HAP-1 (cell line): ENCODE results near the gene FOXK1.
A peak's percentile ranks its signal among the peaks of the same experiment; 100 is the strongest.

Experiments used
- DNase-seq, 2 experiments: peaks; one replicate each; pipeline ENCODE4 v3.0.0-alpha.2; 2016 to 2020; ENCODE audit warnings: low spot score in 2 of 2
- H3K27me3 ChIP-seq: fragments of 250-450 bp; sonication (Bioruptor Pico); 2 replicates; pipeline ENCODE4 v1.5.1; 2020; ENCODE audit warnings: low read depth, mild to moderate bottlenecking, moderate library complexity
- H3K36me3 ChIP-seq: fragments of 250-450 bp; sonication (Bioruptor Pico); replicated peaks from 2 replicates; pipeline ENCODE4 v1.5.1; 2020; ENCODE audit warnings: mild to moderate bottlenecking
- H3K4me1 ChIP-seq: fragments of 250-450 bp; sonication (Bioruptor Pico); 2 replicates; pipeline ENCODE4 v1.5.1; 2020; ENCODE audit warnings: mild to moderate bottlenecking
- H3K4me3 ChIP-seq: fragments of 250-450 bp; sonication (Bioruptor Pico); 2 replicates; pipeline ENCODE4 v1.5.1; 2020; ENCODE audit warnings: mild to moderate bottlenecking, moderate library complexity
- H3K9me3 ChIP-seq: fragments of 250-450 bp; sonication (Bioruptor Pico); 2 replicates; pipeline ENCODE4 v1.5.1; 2020; ENCODE audit warnings: mild to moderate bottlenecking, moderate library complexity
- in situ Hi-C: fragments of 300-500 bp; cut with MboI; formaldehyde crosslinking; loops from 3 replicates; pipeline ENCODE4 v1.14.3; 2020; ENCODE audit warnings: low sequenced_read_pairs, inconsistent platforms, mixed read lengths

The FOXK1 gene

GRCh38 chr7:4725850-4726450, 43.9 kb downstream of the FOXK1 start:
- H3K4me1 ChIP-seq: no peaks in the 10 kb centered on the region
- in situ Hi-C loops: no loop called here
- no peaks in the 10 kb centered on the region for H3K27me3 ChIP-seq
- H3K36me3 ChIP-seq: peaks cover 5% of the 10 kb centered on the region; the same call in 1 of the 2 replicates
- no peak overlapping the region for H3K4me3 ChIP-seq
- DNase-seq: no peak
- H3K9me3 ChIP-seq: no peaks in the 10 kb centered on the region

GRCh38 chr7:4726566-4726965, 44.5 kb downstream of the FOXK1 start:
- Histone ChIP-seq H3K4me3 (no peak overlapping the region), H3K27me3 (no peaks in the 10 kb centered on the region), H3K9me3 (no peaks in the 10 kb centered on the region), H3K4me1 (no peaks in the 10 kb centered on the region), H3K36me3 (peaks cover 5% of the 10 kb centered on the region; the same call in 1 of the 2 replicates)
- no peak for DNase-seq
- in situ Hi-C loops: no loop called here

GRCh38 chr7:4727914-4728705, 46.0 kb downstream of the FOXK1 start:
- H3K36me3 ChIP-seq: no peaks in the 10 kb centered on the region
- H3K4me1 ChIP-seq: no peaks in the 10 kb centered on the region
- no peak for DNase-seq
- H3K9me3 ChIP-seq: no peaks in the 10 kb centered on the region
- H3K27me3 ChIP-seq: no peaks in the 10 kb centered on the region
- H3K4me3 ChIP-seq: no peak overlapping the region
- in situ Hi-C loops: no loop called here

GRCh38 chr7:4729266-4729665, 47.2 kb downstream of the FOXK1 start:
- no peaks in the 10 kb centered on the region for H3K4me1 ChIP-seq
- DNase-seq: no peak
- no peaks in the 10 kb centered on the region for H3K36me3 ChIP-seq
- no peaks in the 10 kb centered on the region for H3K27me3 ChIP-seq
- H3K9me3 ChIP-seq: no peaks in the 10 kb centered on the region
- in situ Hi-C loops: no loop called here
- no peak overlapping the region for H3K4me3 ChIP-seq

GRCh38 chr7:4730276-4730675, 48.2 kb downstream of the FOXK1 start:
- Histone ChIP-seq H3K4me3 (no peak overlapping the region), H3K27me3 (no peaks in the 10 kb centered on the region), H3K4me1 (no peaks in the 10 kb centered on the region), H3K36me3 (no peaks in the 10 kb centered on the region), H3K9me3 (no peaks in the 10 kb centered on the region)
- in situ Hi-C loops: no loop called here
- no peak for DNase-seq

- in situ Hi-C loops: no loop called here
- H3K4me1 ChIP-seq: no peaks in the 10 kb centered on the region
Measured at GRCh38 chr7:4730971-4731370, 48.9 kb downstream of the FOXK1 start.

GRCh38 chr7:4731803-4732202, 49.7 kb downstream of the FOXK1 start:
- in situ Hi-C loops: no loop called here
- Histone ChIP-seq H3K4me1 (no peaks in the 10 kb centered on the region), H3K36me3 (no peaks in the 10 kb centered on the region), H3K4me3 (no peak overlapping the region), H3K27me3 (no peaks in the 10 kb centered on the region), H3K9me3 (no peaks in the 10 kb centered on the region)
- no peak for DNase-seq

More at GRCh38 chr7:4730971-4731370, 48.9 kb downstream of the FOXK1 start:
- Histone ChIP-seq H3K27me3 (no peaks in the 10 kb centered on the region), H3K36me3 (no peaks in the 10 kb centered on the region), H3K9me3 (no peaks in the 10 kb centered on the region), H3K4me3 (no peak overlapping the region)
- DNase-seq: no peak

- no peak for DNase-seq
- in situ Hi-C loops: no loop called here
Measured at GRCh38 chr7:4733936-4734528, 51.9 kb downstream of the FOXK1 start.

GRCh38 chr7:4734587-4735345, 52.7 kb downstream of the FOXK1 start:
- Histone ChIP-seq H3K4me1 (no peaks in the 10 kb centered on the region), H3K9me3 (no peaks in the 10 kb centered on the region), H3K36me3 (no peaks in the 10 kb centered on the region), H3K4me3 (no peak overlapping the region), H3K27me3 (no peaks in the 10 kb centered on the region)
- no peak for DNase-seq
- in situ Hi-C loops: no loop called here

More at GRCh38 chr7:4733936-4734528, 51.9 kb downstream of the FOXK1 start:
- no peaks in the 10 kb centered on the region for H3K36me3 ChIP-seq
- H3K9me3 ChIP-seq: no peaks in the 10 kb centered on the region
- H3K27me3 ChIP-seq: no peaks in the 10 kb centered on the region
- no peaks in the 10 kb centered on the region for H3K4me1 ChIP-seq
- no peak overlapping the region for H3K4me3 ChIP-seq

GRCh38 chr7:4737300-4737699, 55.2 kb downstream of the FOXK1 start:
- in situ Hi-C loops: no loop called here

GRCh38 chr7:4738711-4739527, 56.8 kb downstream of the FOXK1 start:
- H3K4me3 ChIP-seq: no peak overlapping the region
- peaks cover 9% of the 10 kb centered on the region for H3K4me1 ChIP-seq
- in situ Hi-C loops: no loop called here
- no peaks in the 10 kb centered on the region for H3K27me3 ChIP-seq
- peaks cover 19% of the 10 kb centered on the region for H3K36me3 ChIP-seq
- no peaks in the 10 kb centered on the region for H3K9me3 ChIP-seq
- DNase-seq: peak in 1 of 2 experiments; percentile 50

More at GRCh38 chr7:4737300-4737699, 55.2 kb downstream of the FOXK1 start:
- no peaks in the 10 kb centered on the region for H3K27me3 ChIP-seq
- no peaks in the 10 kb centered on the region for H3K4me1 ChIP-seq
- peaks cover 14% of the 10 kb centered on the region for H3K36me3 ChIP-seq
- H3K9me3 ChIP-seq: no peaks in the 10 kb centered on the region
- no peak for DNase-seq
- H3K4me3 ChIP-seq: no peak overlapping the region

- no peak for DNase-seq
- peaks cover 19% of the 10 kb centered on the region for H3K36me3 ChIP-seq
- H3K27me3 ChIP-seq: no peaks in the 10 kb centered on the region
- in situ Hi-C loops: no loop called here
- peaks cover 15% of the 10 kb centered on the region for H3K4me1 ChIP-seq
- no peak overlapping the region for H3K4me3 ChIP-seq
- H3K9me3 ChIP-seq: no peaks in the 10 kb centered on the region
Measured at GRCh38 chr7:4739528-4739992, 57.5 kb downstream of the FOXK1 start.

- Histone ChIP-seq H3K27me3 (no peaks in the 10 kb centered on the region), H3K36me3 (peaks cover 21% of the 10 kb centered on the region), H3K4me1 (peaks cover 22% of the 10 kb centered on the region), H3K4me3 (no peak overlapping the region), H3K9me3 (no peaks in the 10 kb centered on the region)
- no peak for DNase-seq
- in situ Hi-C loops: no loop called here
Measured at GRCh38 chr7:4740796-4741195, 58.7 kb downstream of the FOXK1 start.
